BJ (cell line): ENCODE measurements around the gene LRRC2. TPM values are rescaled to one million over a fixed set of nuclear protein-coding genes. Genes with fewer than 3 reads are reported as not detected.
"Not testable (repeated sequence)": the region's sequence is repeated elsewhere in the genome, so short reads cannot be mapped to it uniquely, and the experiment has no call there.

Experiments used
- CTCF ChIA-PET: fragments of 350-600 bp; formaldehyde crosslinking; extraction: SDS; loops from one replicate; lab custom pipeline; 2021; ENCODE audit warnings: antibody characterized with exemption, inconsistent platforms; lab: Yijun Ruan, JAX
- POLR2A ChIA-PET: fragments of 300-600 bp; sonication (Branson Sonifier 250); formaldehyde crosslinking; extraction: SDS; loops from one replicate; lab custom pipeline; 2021; ENCODE audit warnings: antibody characterized with exemption; lab: Charles Lee
- DNase-seq: peaks from one replicate; pipeline ENCODE4 v3.0.0-alpha.2; 2011; ENCODE audit warnings: low read depth
- H3K27me3 ChIP-seq: 2 replicates; pipeline ENCODE4 v1.6.0; 2011; ENCODE audit warnings: low read length; ENCODE audit not compliant: control insufficient read depth, insufficient read depth
- H3K36me3 ChIP-seq: 2 replicates; pipeline ENCODE4 v1.5.1; 2011; ENCODE audit warnings: low read length; ENCODE audit not compliant: control insufficient read depth, insufficient read depth
- H3K4me3 ChIP-seq: 2 replicates; pipeline ENCODE4 v1.5.1; 2011; ENCODE audit warnings: low read depth, mild to moderate bottlenecking, control low read depth, low read length
- polyA plus RNA-seq: library from polyadenylated mRNA; depleted of rRNA; stranded (reverse); fragments of >200 nt; gene quantifications from 2 replicates; pipeline ENCODE4 v1.2.3, GENCODE V29; 2011
- TF ChIP-seq, protein P1 (sequence below): IDR thresholded peaks from 2 replicates; pipeline ENCODE4 v1.5.1; 2011; ENCODE audit warnings: low read depth, mild to moderate bottlenecking, control low read depth, inconsistent platforms, low read length, moderate library complexity; ENCODE audit not compliant: insufficient read depth

LRRC2 gene
- polyA plus RNA-seq, 1 experiment = 0.55 TPM

DNA sequence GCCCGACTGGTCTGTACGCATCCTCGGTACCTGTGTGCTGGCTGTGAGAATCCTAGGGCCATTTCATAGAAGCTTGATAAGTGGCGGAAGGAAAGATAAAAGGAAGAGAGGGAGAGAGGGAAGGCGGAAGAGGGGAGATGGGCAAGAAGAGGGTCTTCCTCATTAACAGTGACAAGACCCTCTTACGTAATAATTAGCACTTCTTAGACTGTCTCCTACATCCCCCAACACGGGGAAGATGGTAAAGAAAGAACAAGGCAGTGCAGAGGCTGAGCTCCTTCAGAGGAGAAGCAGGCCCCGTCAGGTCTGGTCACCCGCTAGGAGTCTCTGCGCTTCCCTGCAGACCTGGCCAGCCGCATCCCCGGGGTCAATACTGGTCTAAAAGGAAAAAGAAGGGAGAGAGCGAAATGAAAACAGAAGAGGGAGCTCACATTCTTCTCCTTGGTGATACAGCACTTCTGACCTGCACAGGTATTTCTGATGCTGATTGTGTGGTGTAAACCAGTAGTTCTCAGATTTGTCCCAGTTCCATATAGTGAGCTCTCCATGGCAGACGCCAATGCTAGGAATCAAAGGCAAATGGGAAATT is 27.3 kb upstream of the LRRC2 start:
- DNase-seq = no peak
- Histone ChIP-seq H3K27me3 (no peaks in the 10 kb centered on the region; the same call in 1 of the 2 replicates), H3K4me3 (no peak overlapping the region), H3K36me3 (no peaks in the 10 kb centered on the region)
- TF ChIP-seq, protein P1, sequence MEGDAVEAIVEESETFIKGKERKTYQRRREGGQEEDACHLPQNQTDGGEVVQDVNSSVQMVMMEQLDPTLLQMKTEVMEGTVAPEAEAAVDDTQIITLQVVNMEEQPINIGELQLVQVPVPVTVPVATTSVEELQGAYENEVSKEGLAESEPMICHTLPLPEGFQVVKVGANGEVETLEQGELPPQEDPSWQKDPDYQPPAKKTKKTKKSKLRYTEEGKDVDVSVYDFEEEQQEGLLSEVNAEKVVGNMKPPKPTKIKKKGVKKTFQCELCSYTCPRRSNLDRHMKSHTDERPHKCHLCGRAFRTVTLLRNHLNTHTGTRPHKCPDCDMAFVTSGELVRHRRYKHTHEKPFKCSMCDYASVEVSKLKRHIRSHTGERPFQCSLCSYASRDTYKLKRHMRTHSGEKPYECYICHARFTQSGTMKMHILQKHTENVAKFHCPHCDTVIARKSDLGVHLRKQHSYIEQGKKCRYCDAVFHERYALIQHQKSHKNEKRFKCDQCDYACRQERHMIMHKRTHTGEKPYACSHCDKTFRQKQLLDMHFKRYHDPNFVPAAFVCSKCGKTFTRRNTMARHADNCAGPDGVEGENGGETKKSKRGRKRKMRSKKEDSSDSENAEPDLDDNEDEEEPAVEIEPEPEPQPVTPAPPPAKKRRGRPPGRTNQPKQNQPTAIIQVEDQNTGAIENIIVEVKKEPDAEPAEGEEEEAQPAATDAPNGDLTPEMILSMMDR = no peak
- CTCF ChIA-PET = no interaction called here
- POLR2A ChIA-PET = no interaction called here

DNA sequence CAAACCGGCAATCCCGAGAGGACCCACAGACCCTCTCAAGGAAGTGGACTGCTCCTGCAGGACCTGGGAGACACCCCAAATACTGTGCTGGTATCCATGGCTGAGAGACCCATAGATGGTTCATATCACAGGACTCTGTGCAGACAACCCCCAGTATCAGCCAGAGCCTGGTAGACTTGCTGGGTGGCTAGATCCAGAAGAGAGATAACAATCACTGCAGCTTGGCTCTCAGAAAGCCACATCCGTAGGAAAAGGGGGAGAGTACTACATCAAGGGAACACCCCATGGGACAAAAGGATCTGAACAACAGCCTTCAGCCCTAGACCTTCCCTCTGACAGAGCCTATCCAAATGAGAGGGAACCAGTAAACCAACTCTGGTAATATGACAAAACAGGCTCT is 21.2 kb upstream of the LRRC2 start:
- DNase-seq, H3K36me3 ChIP-seq, POLR2A ChIA-PET, H3K4me3 ChIP-seq: not testable (repeated sequence)
- peaks cover 10% of the 10 kb centered on the region for H3K27me3 ChIP-seq
- CTCF ChIA-PET = interaction anchor here (0.9 to 2.4 kb wide), 2 partner anchors 98 to 106 kb away, joined by 4 to 11 read pairs; no protein-coding TSS in a partner anchor

DNA sequence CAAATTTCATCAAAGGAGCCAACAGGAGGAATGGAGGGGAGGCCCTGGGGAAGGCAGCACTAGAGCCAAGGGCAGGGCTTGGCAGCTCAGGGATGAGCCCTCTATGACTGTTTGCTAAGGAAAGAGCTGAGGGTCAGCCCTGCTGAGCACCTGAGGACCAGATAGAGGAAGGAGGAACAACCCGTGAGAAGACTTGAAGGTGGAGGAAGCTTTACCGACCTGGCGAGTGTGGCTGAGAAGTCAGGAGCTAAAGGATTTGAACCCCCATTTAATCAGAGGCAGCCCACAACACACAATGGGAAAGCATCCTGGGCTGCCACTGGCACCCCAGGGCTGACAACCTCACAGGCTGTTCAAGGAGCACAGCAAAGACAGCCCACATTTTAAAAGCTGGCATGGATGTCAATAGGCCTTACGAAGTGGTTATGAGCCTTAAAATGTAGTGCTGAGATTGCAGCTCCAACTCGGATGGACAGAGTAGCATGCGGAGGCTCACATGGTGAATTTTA is 20.7 kb upstream of the LRRC2 start:
- Histone ChIP-seq H3K36me3 (no peaks in the 10 kb centered on the region), H3K4me3 (no peak overlapping the region), H3K27me3 (peaks cover 10% of the 10 kb centered on the region)
- TF ChIP-seq, protein P1 = no peak
- DNase-seq = no peak
- CTCF ChIA-PET = interaction anchor here (0.7 to 2.4 kb wide), 3 partner anchors 32 to 106 kb away, joined by 3 to 11 read pairs (median 4); no protein-coding TSS in a partner anchor
- POLR2A ChIA-PET = no interaction called here

DNA sequence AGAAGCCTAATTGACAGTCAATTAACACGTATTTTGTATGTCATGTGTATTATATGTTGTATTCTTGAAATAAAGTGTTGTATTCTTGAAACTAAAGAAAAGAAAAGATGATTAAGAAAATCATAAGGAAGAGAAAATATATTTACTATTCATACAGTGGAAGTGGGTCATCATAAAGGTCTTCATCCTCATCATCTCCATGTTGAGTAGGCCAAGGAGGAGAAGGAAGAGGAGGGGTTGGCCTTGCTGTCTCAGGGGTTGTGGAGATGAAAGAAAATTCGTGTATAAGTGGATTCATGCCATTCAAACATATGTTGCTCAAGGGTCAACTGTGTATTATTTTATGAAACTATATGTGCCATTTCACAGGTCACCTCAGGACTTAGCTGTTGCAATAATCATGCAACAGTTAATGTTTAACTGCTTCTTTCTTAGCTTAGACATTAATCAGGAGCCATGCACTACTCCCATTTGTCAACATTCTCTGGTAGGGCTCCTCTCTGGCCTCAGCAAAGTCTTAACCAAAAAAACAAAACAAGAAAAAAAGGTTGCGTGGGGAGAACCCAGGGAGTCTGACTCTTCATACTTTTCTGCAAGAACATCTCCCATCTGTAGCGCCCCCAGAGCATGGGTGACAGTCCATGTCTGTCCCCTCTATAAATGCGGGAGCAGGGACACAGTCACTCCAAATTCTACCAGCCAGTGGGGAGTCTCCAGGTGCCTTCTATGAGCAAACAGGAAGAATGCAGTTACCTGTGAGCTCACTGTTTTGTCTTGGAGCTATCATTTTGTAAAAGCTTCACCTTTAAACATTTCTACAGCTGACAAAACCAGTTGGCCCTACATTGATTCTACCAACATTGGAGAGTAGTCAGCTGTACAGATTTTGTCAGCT is 19.9 kb upstream of the LRRC2 start:
- ChIA-PET POLR2A (no interaction called here), CTCF (interaction anchor here (0.7 to 2.4 kb wide), 3 partner anchors 33 to 107 kb away, joined by 3 to 11 read pairs (median 4); no protein-coding TSS in a partner anchor)
- TF ChIP-seq, protein P1 = no peak
- Histone ChIP-seq H3K27me3 (peaks cover 10% of the 10 kb centered on the region), H3K4me3 (no peak overlapping the region), H3K36me3 (no peaks in the 10 kb centered on the region)
- no peak for DNase-seq

DNA sequence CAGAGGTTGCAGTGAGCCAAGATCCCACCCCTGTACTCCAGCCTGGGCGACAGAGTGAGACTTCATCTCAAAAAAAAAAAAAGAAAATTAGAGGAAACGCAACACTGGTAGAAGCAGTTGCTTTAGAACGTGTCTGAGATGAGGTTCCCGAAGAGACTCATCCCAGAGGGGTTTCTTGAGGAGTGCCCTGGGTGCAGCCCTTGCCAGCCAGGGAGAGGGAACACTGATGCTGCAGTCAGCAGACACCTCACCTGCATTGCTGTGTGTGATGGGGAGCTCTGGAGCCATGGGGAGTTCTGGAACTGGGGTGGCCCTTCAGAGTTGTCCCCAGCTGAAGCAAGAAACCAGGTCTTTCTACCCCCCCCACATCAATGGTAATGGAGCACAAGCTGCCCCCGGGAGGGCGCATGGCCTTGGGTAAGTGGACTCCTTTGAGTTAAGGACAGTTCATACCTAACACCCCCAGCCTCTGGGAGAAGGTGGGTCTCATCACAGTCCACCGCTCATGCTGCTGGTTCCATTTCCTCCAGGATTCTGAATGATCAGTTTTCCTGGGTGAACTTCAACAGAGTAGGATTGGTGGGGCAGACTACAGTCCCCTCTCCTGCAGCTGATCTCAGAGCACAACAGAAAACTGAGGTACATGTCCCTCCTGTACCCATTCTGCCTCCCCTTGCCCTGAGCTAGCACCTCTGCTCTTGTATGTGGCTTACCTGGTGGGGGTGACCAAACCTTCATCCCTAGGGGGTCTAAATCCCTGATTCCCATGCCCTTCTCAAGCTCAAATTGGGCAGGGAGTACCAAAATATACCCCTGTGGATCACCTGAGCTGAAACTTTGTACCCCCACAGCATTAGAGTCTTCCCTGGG is 18.7 kb upstream of the LRRC2 start:
- no peak for DNase-seq
- Histone ChIP-seq H3K4me3 (no peak overlapping the region), H3K36me3 (no peaks in the 10 kb centered on the region), H3K27me3 (peaks cover 14% of the 10 kb centered on the region)
- ChIA-PET CTCF (interaction anchor here (0.6 to 1.9 kb wide), 3 partner anchors 11 to 96 kb away, joined by 3 to 5 read pairs (median 3); no protein-coding TSS in a partner anchor), POLR2A (no interaction called here)
- TF ChIP-seq, protein P1 = no peak
